Naive thymus-derived CD8-positive, alpha-beta T cell (primary cell): Measurements from ENCODE around the gene ADK. TPM values are rescaled to one million over a fixed set of nuclear protein-coding genes. Genes with fewer than 3 reads are reported as not detected.

Experiments used
- polyA plus RNA-seq, 3 donors: library from polyadenylated mRNA; unstranded; fragments of 300-500 nt; fragmentation: Illumina TruSeq; gene quantifications; one replicate each; pipeline ENCODE4 v1.2.3, GENCODE V29; 2021
- total RNA-seq, 8 experiments: library from RNA in 2 of 8; stranded (reverse) in 2 of 8; gene quantifications; one replicate each; pipeline ENCODE4 v1.2.3 and lab custom pipeline; 2021 to 2026

The ADK gene
- total and polyA plus RNA-seq, 5 experiments from 2014 or later, result 29.6 to 52.4 (median 48.7) TPM

Other genes with a start within 250 kb of the ADK start
- under 1 TPM; 0.26 to 0.30 TPM for gene PLAU, start 240.1 kb upstream of the ADK start, total RNA-seq
- not detected for gene PLAU, start 240.1 kb upstream of the ADK start, polyA plus RNA-seq
- gene VCL, start 153.1 kb upstream of the ADK start, total RNA-seq, result 1 to 10 TPM; 5.0 to 5.9 TPM
- gene VCL, start 153.1 kb upstream of the ADK start, polyA plus RNA-seq, result 10 to 100 TPM in 1 of 3 donors, 1 to 10 TPM in 2; 7.8 to 21.2 (median 9.0) TPM
- gene AP3M1, start 393 bp upstream of the ADK start, total RNA-seq, result 10 to 100 TPM; 39.4 to 40.2 TPM
- 10 to 100 TPM; 24.7 to 36.0 (median 28.4) TPM for gene AP3M1, start 393 bp upstream of the ADK start, polyA plus RNA-seq